ENCODE measurements around the gene DAB2IP. TPM values are rescaled to one million over a fixed set of nuclear protein-coding genes. Genes with fewer than 3 reads are reported as not detected.

The DAB2IP gene
- total RNA-seq, 1 donor from 2014 or later = 41.7 TPM

DNA sequence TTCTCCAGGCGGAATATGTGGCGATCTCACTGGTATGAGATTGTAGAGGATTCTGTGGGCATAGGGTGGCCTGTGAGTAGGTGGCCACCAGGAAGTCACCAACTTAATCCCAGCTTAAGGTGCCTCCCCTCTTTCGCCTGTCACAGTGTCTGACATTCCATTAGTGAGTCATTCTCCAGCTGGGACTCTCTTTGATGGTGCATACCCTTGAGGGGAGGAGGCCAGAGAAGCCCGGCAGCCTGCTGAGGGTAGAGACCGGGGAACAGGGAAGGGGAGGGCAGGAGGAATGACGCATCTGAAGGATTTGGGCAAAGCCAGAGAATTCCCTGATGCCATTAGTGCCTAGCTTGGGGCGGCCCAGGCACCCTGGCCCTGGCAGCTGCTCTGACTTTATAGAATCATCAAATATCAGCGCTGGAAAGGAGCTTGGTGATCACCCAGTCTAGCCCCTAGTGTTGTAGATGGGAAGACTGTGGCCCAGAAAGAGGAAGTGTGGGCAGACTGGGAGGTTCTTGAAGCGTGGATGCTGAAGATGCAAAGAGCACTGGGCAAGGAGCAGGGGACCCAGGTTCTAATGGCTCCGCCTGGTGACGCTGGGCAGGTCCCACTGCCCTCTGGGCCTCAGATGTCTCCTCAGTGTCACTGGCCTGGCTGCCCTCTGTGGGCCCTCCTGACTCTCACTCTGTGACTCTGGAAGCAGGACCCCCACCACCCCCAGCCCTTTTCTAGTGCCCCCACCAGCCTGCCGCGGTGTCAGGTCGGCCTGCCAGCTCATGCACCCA is 41.4 kb downstream of the DAB2IP start:
- no peak overlapping the region for H3K27ac ChIP-seq (ENCODE audit: low read depth, low read length)
- peak overlapping the region; percentile 41 for H3K4me2 ChIP-seq (ENCODE audit: low read length)
- DNase-seq (ENCODE audit: low read depth) (peak; percentile 47), FAIRE-seq (no peak)
- H3K9me3 ChIP-seq (ENCODE audit: insufficient read depth, low read depth, low read length) = no peaks in the 10 kb centered on the region
- peaks cover 10% of the 10 kb centered on the region for H3K4me1 ChIP-seq (ENCODE audit: insufficient read depth, low read length)
- H3K27me3 ChIP-seq (ENCODE audit: insufficient read depth, low read length) = no peaks in the 10 kb centered on the region
- H2AFZ ChIP-seq (ENCODE audit: low read depth, low read length) = no peak overlapping the region
- H3K9ac ChIP-seq (ENCODE audit: low read length) = no peak overlapping the region
- H3K9me3 Mint-ChIP-seq (ENCODE audit: unreplicated experiment) = no peaks in the 10 kb centered on the region
- peaks cover 2% of the 10 kb centered on the region for H3K27me3 Mint-ChIP-seq (ENCODE audit: low read depth, unreplicated experiment)
- no peaks in the 10 kb centered on the region for H3K36me3 ChIP-seq (ENCODE audit: insufficient read depth, low read length)
- no peak for TF ChIP-seq EZH2 (IDR thresholded peaks at IDR 0.05; ENCODE audit: insufficient read depth, low read length)
- no peak for TF ChIP-seq CTCF (IDR thresholded peaks at IDR 0.05; ENCODE audit: insufficient read depth, low read depth, low read length)
- peaks cover 2% of the 10 kb centered on the region for H3K36me3 Mint-ChIP-seq (ENCODE audit: low read depth, unreplicated experiment)
- H3K4me1 Mint-ChIP-seq (ENCODE audit: low read depth, unreplicated experiment) = peaks cover 18% of the 10 kb centered on the region
- no peak overlapping the region for H3K4me3 ChIP-seq (ENCODE audit: insufficient read depth, low read depth, low read length)
- H3K79me2 ChIP-seq (ENCODE audit: insufficient read depth, low read length) = no peaks in the 10 kb centered on the region
- peaks cover 27% of the 10 kb centered on the region for H4K20me1 ChIP-seq (ENCODE audit: insufficient read depth, low read length)
- peak overlapping the region; percentile 77 for H3K27ac Mint-ChIP-seq (ENCODE audit: unreplicated experiment)
- H3K4me3 Mint-ChIP-seq (ENCODE audit: unreplicated experiment) = peak overlapping the region; percentile 65

GRCh38 chr9:121693388-121693670 is 41.9 kb downstream of the DAB2IP start:
- Histone ChIP-seq H3K9me3 (ENCODE audit: insufficient read depth, low read depth, low read length) (no peaks in the 10 kb centered on the region), H3K9ac (ENCODE audit: low read length) (no peak overlapping the region), H3K27me3 (ENCODE audit: insufficient read depth, low read length) (no peaks in the 10 kb centered on the region), H2AFZ (ENCODE audit: low read depth, low read length) (no peak overlapping the region), H3K79me2 (ENCODE audit: insufficient read depth, low read length) (no peaks in the 10 kb centered on the region), H4K20me1 (ENCODE audit: insufficient read depth, low read length) (peaks cover 27% of the 10 kb centered on the region), H3K4me2 (ENCODE audit: low read length) (no peak overlapping the region), H3K36me3 (ENCODE audit: insufficient read depth, low read length) (no peaks in the 10 kb centered on the region), H3K4me3 (ENCODE audit: insufficient read depth, low read depth, low read length) (no peak overlapping the region), H3K4me1 (ENCODE audit: insufficient read depth, low read length) (peaks cover 10% of the 10 kb centered on the region), H3K27ac (ENCODE audit: low read depth, low read length) (no peak overlapping the region)
- no peak for TF ChIP-seq EZH2 (IDR thresholded peaks at IDR 0.05; ENCODE audit: insufficient read depth, low read length)
- TF ChIP-seq CTCF (IDR thresholded peaks at IDR 0.05; ENCODE audit: insufficient read depth, low read depth, low read length) = no peak
- Mint-ChIP-seq H3K4me1 (ENCODE audit: low read depth, unreplicated experiment) (peaks cover 18% of the 10 kb centered on the region), H3K27me3 (ENCODE audit: low read depth, unreplicated experiment) (peaks cover 2% of the 10 kb centered on the region), H3K9me3 (ENCODE audit: unreplicated experiment) (no peaks in the 10 kb centered on the region), H3K36me3 (ENCODE audit: low read depth, unreplicated experiment) (peaks cover 2% of the 10 kb centered on the region), H3K27ac (ENCODE audit: unreplicated experiment) (no peak overlapping the region), H3K4me3 (ENCODE audit: unreplicated experiment) (no peak overlapping the region)
- no peak for DNase-seq (ENCODE audit: low read depth)
- no peak for FAIRE-seq

DNA sequence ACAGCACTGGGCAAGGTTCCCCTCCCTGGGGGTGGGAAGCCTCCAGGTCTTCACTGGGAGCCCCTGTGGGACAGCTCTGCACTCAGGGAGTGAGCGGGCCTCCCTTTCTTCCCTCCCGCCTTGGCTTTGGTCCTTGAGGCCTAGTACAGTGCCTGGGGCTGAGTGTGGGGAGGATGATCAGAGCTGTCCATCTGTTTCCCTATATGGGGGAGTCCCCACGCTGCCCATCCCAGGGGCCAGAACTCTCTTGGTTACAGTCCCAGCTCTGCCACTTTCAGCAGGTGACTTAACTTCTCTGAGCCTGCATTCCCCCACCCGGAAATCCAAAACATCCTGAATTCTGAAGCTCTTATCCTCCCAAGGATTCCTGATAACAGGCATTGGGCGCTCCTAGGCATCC is 42.6 kb downstream of the DAB2IP start:
- H3K4me2 ChIP-seq (ENCODE audit: low read length) = no peak overlapping the region
- H3K27ac ChIP-seq (ENCODE audit: low read depth, low read length) = no peak overlapping the region
- H3K27me3 ChIP-seq (ENCODE audit: insufficient read depth, low read length) = no peaks in the 10 kb centered on the region
- H3K36me3 ChIP-seq (ENCODE audit: insufficient read depth, low read length) = no peaks in the 10 kb centered on the region
- no peaks in the 10 kb centered on the region for H3K79me2 ChIP-seq (ENCODE audit: insufficient read depth, low read length)
- peaks cover 18% of the 10 kb centered on the region for H3K4me1 Mint-ChIP-seq (ENCODE audit: low read depth, unreplicated experiment)
- peaks cover 10% of the 10 kb centered on the region for H3K4me1 ChIP-seq (ENCODE audit: insufficient read depth, low read length)
- H2AFZ ChIP-seq (ENCODE audit: low read depth, low read length) = no peak overlapping the region
- H3K9me3 Mint-ChIP-seq (ENCODE audit: unreplicated experiment) = no peaks in the 10 kb centered on the region
- H3K9ac ChIP-seq (ENCODE audit: low read length) = no peak overlapping the region
- no peaks in the 10 kb centered on the region for H3K36me3 Mint-ChIP-seq (ENCODE audit: low read depth, unreplicated experiment)
- no peak overlapping the region for H3K27ac Mint-ChIP-seq (ENCODE audit: unreplicated experiment)
- FAIRE-seq = no peak
- no peak overlapping the region for H3K4me3 ChIP-seq (ENCODE audit: insufficient read depth, low read depth, low read length)
- peaks cover 2% of the 10 kb centered on the region for H3K27me3 Mint-ChIP-seq (ENCODE audit: low read depth, unreplicated experiment)
- no peaks in the 10 kb centered on the region for H3K9me3 ChIP-seq (ENCODE audit: insufficient read depth, low read depth, low read length)
- TF ChIP-seq EZH2 (IDR thresholded peaks at IDR 0.05; ENCODE audit: insufficient read depth, low read length) (no peak), CTCF (IDR thresholded peaks at IDR 0.05; ENCODE audit: insufficient read depth, low read depth, low read length) (no peak)
- no peak for DNase-seq (ENCODE audit: low read depth)
- no peak overlapping the region for H3K4me3 Mint-ChIP-seq (ENCODE audit: unreplicated experiment)
- peaks cover 27% of the 10 kb centered on the region for H4K20me1 ChIP-seq (ENCODE audit: insufficient read depth, low read length)
